ENCODE results near the gene KRTAP9-6. TPM values are rescaled to one million over a fixed set of nuclear protein-coding genes. Genes with fewer than 3 reads are reported as not detected.
"Not testable (repeated sequence)": the region's sequence is repeated elsewhere in the genome, so short reads cannot be mapped to it uniquely, and the experiment has no call there.

KRTAP9-6 gene
- total and polyA plus RNA-seq, 2 donors (not counting 1 experiment from before 2014, with no cell fraction given) = not detected

DNA sequence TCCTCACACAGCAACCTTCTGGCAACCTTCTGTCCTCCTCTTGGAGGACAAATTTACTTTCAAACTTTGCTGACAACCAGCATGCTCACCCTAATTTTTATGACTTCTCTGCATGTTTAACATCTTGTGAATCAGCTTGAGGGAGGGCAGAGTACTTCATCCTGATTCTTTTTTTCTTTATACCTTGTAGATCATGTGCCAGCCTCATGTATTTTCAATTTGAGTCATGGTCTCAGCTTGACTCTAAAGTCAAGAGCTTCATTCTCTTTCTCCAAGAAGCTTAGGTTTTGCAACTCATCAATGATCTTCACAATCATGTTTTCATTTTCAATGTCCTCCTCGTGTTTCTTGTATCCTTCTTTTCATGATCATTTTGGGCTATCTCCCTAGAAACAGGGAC is 6.7 kb downstream of the KRTAP9-6 start:
- H3K9me3 ChIP-seq (ENCODE audit: control extremely low read depth in 1 of 3, control insufficient read depth in 2 of 3, insufficient read depth in 1 of 3, low read length in 2 of 3) = no peaks in the 10 kb centered on the region
- DNase-seq = no peak
- H3K79me2 ChIP-seq (ENCODE audit: control insufficient read depth, insufficient read depth, low read length) = no peaks in the 10 kb centered on the region
- no peak overlapping the region for H3K9ac ChIP-seq (ENCODE audit: low read length)
- ATAC-seq (ENCODE audit: low read depth) = no peak
- H2AFZ ChIP-seq (ENCODE audit: insufficient read depth, low read depth, low read length, poor library complexity, severe bottlenecking) = no peak overlapping the region
- CTCF ChIA-PET = no interaction called here
- Mint-ChIP-seq H3K27me3 (peaks cover 28% of the 10 kb centered on the region), H3K4me3 (no peak overlapping the region), H3K27ac (no peak overlapping the region), H3K4me1 (no peaks in the 10 kb centered on the region), H3K9me3 (ENCODE audit: insufficient read depth) (no peaks in the 10 kb centered on the region)
- no peak overlapping the region for H3K4me3 ChIP-seq (ENCODE audit: control extremely low read depth in 1 of 5, extremely low read depth in 1 of 5, insufficient read depth in 1 of 5, low read depth in 2 of 5, low read length in 4 of 5)
- POLR2A ChIA-PET = no interaction called here
- H3K27me3 ChIP-seq (replicated peaks in 1 of 4; ENCODE audit: control extremely low read depth in 1 of 4, control insufficient read depth in 3 of 4, insufficient read depth in 4 of 4, low read length in 3 of 4) = peaks cover 0 to 6% (median 2%) of the 10 kb centered on the region in 4 experiments
- no peak overlapping the region for H3K27ac ChIP-seq (ENCODE audit: low read length in 2 of 2)
- WGBS (ENCODE audit: insufficient coverage) = no CpG with 5 or more reads among the region's 1 CpG
- H3K36me3 ChIP-seq (replicated peaks in 1 of 2; ENCODE audit: control extremely low read depth in 1 of 2, control insufficient read depth in 1 of 2, extremely low read depth in 1 of 2, insufficient read depth in 2 of 2, low read length in 1 of 2) = no peaks in the 10 kb centered on the region
- intact Hi-C loops (cut with micrococcal nuclease) = no loop called here
- H3K4me1 ChIP-seq (ENCODE audit: control insufficient read depth in 2 of 2, insufficient read depth in 2 of 2, low read length in 2 of 2) = no peaks in the 10 kb centered on the region
- TF ChIP-seq, protein P1, sequence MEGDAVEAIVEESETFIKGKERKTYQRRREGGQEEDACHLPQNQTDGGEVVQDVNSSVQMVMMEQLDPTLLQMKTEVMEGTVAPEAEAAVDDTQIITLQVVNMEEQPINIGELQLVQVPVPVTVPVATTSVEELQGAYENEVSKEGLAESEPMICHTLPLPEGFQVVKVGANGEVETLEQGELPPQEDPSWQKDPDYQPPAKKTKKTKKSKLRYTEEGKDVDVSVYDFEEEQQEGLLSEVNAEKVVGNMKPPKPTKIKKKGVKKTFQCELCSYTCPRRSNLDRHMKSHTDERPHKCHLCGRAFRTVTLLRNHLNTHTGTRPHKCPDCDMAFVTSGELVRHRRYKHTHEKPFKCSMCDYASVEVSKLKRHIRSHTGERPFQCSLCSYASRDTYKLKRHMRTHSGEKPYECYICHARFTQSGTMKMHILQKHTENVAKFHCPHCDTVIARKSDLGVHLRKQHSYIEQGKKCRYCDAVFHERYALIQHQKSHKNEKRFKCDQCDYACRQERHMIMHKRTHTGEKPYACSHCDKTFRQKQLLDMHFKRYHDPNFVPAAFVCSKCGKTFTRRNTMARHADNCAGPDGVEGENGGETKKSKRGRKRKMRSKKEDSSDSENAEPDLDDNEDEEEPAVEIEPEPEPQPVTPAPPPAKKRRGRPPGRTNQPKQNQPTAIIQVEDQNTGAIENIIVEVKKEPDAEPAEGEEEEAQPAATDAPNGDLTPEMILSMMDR (IDR thresholded peaks at IDR 0.05) = no peak
- no peak for TF ChIP-seq EZH2 (IDR thresholded peaks at IDR 0.05; ENCODE audit: borderline replicate concordance, insufficient read depth, low read depth, low read length, poor library complexity, severe bottlenecking)
- H3K4me2 ChIP-seq (replicated peaks; ENCODE audit: low read depth, low read length, poor library complexity, severe bottlenecking) = no peak overlapping the region
- H4K20me1 ChIP-seq (ENCODE audit: control insufficient read depth, insufficient read depth, low read length, poor library complexity, severe bottlenecking) = no peaks in the 10 kb centered on the region

DNA sequence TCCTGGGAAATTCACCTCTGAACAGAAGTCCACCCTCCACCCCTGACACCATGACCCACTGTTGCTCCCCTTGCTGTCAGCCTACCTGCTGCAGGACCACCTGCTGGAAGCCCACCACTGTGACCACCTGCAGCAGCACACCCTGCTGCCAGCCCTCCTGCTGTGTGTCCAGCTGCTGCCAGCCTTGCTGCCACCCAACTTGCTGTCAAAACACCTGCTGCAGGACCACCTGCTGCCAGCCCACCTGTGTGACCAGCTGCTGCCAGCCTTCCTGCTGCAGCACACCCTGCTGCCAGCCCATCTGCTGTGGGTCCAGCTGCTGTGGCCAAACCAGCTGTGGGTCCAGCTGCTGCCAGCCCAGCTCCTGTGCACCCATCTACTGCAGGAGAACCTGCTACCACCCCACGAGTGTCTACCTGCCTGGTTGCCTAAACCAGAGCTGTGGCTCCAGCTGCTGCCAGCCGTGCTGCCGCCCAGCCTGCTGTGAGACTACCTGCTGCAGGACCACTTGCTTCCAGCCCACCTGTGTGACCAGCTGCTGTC is 10.5 kb downstream of the KRTAP9-6 start, which contains the start of gene KRTAP9-7:
Gene KRTAP9-7, plus strand, starts transcription at position 51 of the 543 bp plus-strand sequence. Its CDS starts 0 bp downstream, at position 51.
- H3K4me3 Mint-ChIP-seq = not testable (repeated sequence)

More for the DNA sequence above, 10.5 kb downstream of the KRTAP9-6 start, which contains the start of gene KRTAP9-7:
- H3K4me1 ChIP-seq (ENCODE audit: control insufficient read depth in 2 of 2, insufficient read depth in 2 of 2, low read length in 2 of 2); H3K27ac ChIP-seq (ENCODE audit: low read length in 2 of 2); H3K79me2 ChIP-seq (ENCODE audit: control insufficient read depth, insufficient read depth, low read length); H3K27me3 ChIP-seq (replicated peaks in 1 of 4; ENCODE audit: control extremely low read depth in 1 of 4, control insufficient read depth in 3 of 4, insufficient read depth in 4 of 4, low read length in 3 of 4); H2AFZ ChIP-seq (ENCODE audit: insufficient read depth, low read depth, low read length, poor library complexity, severe bottlenecking); H3K4me3 ChIP-seq (ENCODE audit: control extremely low read depth in 1 of 5, extremely low read depth in 1 of 5, insufficient read depth in 1 of 5, low read depth in 2 of 5, low read length in 4 of 5); H4K20me1 ChIP-seq (ENCODE audit: control insufficient read depth, insufficient read depth, low read length, poor library complexity, severe bottlenecking); ATAC-seq (ENCODE audit: low read depth); H3K9ac ChIP-seq (ENCODE audit: low read length); H3K9me3 ChIP-seq (ENCODE audit: control extremely low read depth in 1 of 3, control insufficient read depth in 2 of 3, insufficient read depth in 1 of 3, low read length in 2 of 3); DNase-seq; POLR2A ChIA-PET; H3K4me1 Mint-ChIP-seq; H3K9me3 Mint-ChIP-seq (ENCODE audit: insufficient read depth); H3K4me2 ChIP-seq (replicated peaks; ENCODE audit: low read depth, low read length, poor library complexity, severe bottlenecking); H3K27ac Mint-ChIP-seq; H3K36me3 ChIP-seq (replicated peaks in 1 of 2; ENCODE audit: control extremely low read depth in 1 of 2, control insufficient read depth in 1 of 2, extremely low read depth in 1 of 2, insufficient read depth in 2 of 2, low read length in 1 of 2); CTCF ChIA-PET: not testable (repeated sequence)
- 84% methylated on average over 3 of the region's 3 CpGs for WGBS (ENCODE audit: insufficient coverage)
- H3K27me3 Mint-ChIP-seq = peaks cover 47% of the 10 kb centered on the region
- intact Hi-C loops (cut with micrococcal nuclease) = loop anchor here (1.0 kb wide), 1 partner anchor 11 kb away; no protein-coding TSS in a partner anchor
